Uterus (tissue), 2 donors: ENCODE results near the gene TUBB3.

Experiments
- POLR2A ChIP-seq, 2 donors: fragments of 450-650 bp; IDR thresholded peaks; one replicate each; pipeline ENCODE4 v1.6.1; 2016; ENCODE audit warnings: antibody characterized with exemption in 2 of 2, mild to moderate bottlenecking in 1 of 2, moderate library complexity in 1 of 2
- TF ChIP-seq, protein P1 (sequence below), 4 experiments: fragments of 200-600 bp in 2 of 4; fragments of 450-650 bp in 2 of 4; sonication (generic) in 2 of 4; IDR thresholded peaks; one replicate each; pipeline ENCODE4 v1.5.1; 2016 to 2019; ENCODE audit warnings: antibody characterized with exemption in 4 of 4, mild to moderate bottlenecking in 2 of 4, moderate library complexity in 1 of 4

GRCh38 chr16:89951509-89951908, 28.4 kb downstream of the TUBB3 start:
- TF ChIP-seq, protein P1, sequence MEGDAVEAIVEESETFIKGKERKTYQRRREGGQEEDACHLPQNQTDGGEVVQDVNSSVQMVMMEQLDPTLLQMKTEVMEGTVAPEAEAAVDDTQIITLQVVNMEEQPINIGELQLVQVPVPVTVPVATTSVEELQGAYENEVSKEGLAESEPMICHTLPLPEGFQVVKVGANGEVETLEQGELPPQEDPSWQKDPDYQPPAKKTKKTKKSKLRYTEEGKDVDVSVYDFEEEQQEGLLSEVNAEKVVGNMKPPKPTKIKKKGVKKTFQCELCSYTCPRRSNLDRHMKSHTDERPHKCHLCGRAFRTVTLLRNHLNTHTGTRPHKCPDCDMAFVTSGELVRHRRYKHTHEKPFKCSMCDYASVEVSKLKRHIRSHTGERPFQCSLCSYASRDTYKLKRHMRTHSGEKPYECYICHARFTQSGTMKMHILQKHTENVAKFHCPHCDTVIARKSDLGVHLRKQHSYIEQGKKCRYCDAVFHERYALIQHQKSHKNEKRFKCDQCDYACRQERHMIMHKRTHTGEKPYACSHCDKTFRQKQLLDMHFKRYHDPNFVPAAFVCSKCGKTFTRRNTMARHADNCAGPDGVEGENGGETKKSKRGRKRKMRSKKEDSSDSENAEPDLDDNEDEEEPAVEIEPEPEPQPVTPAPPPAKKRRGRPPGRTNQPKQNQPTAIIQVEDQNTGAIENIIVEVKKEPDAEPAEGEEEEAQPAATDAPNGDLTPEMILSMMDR (IDR thresholded peaks at IDR 0.05) = no peak
- no peak for TF ChIP-seq POLR2A (IDR thresholded peaks at IDR 0.05)
